MCF 10A (cell line): ENCODE data around the gene ADGRG7. TPM values are rescaled to one million over a fixed set of nuclear protein-coding genes. Genes with fewer than 3 reads are reported as not detected.

Experiments used
- BruUV-seq: library from RNA; stranded (reverse); fragments of 400-500 nt; replicated peaks from 2 replicates; lab custom pipeline; 2021; lab: Mats Ljungman, UMichigan
- CTCF ChIA-PET: fragments of 300-600 bp; sonication (Branson Sonifier 250); formaldehyde crosslinking; extraction: SDS; loops from one replicate; lab custom pipeline; 2021; ENCODE audit warnings: antibody characterized with exemption, inconsistent platforms; lab: Yijun Ruan, JAX
- POLR2A ChIA-PET: fragments of 300-600, 350-650 bp; sonication (Branson Sonifier 250); formaldehyde crosslinking; extraction: SDS; loops from one replicate; lab custom pipeline; 2020; ENCODE audit warnings: antibody characterized with exemption, inconsistent platforms; lab: Yijun Ruan, JAX
- DNase-seq: peaks from one replicate; pipeline ENCODE4 v3.0.0-alpha.2; 2018; ENCODE audit not compliant: unreplicated experiment
- H3K27ac Mint-ChIP-seq: one replicate; pipeline ENCODE4 v1.8.0; 2022; ENCODE audit warnings: mild to moderate bottlenecking, low read depth, mixed read lengths; ENCODE audit not compliant: unreplicated experiment
- H3K27me3 Mint-ChIP-seq: one replicate; pipeline ENCODE4 v1.8.0; 2022; ENCODE audit warnings: mixed read lengths; ENCODE audit not compliant: insufficient read depth, unreplicated experiment
- H3K36me3 Mint-ChIP-seq: one replicate; pipeline ENCODE4 v1.8.0; 2022; ENCODE audit warnings: mild to moderate bottlenecking, moderate library complexity, mixed read lengths; ENCODE audit not compliant: insufficient read depth, unreplicated experiment
- H3K4me1 Mint-ChIP-seq: one replicate; pipeline ENCODE4 v1.8.0; 2022; ENCODE audit warnings: mixed read lengths; ENCODE audit not compliant: insufficient read depth, unreplicated experiment
- H3K4me3 Mint-ChIP-seq: one replicate; pipeline ENCODE4 v1.8.0; 2022; ENCODE audit warnings: mild to moderate bottlenecking, moderate library complexity, mixed read lengths; ENCODE audit not compliant: unreplicated experiment
- H3K9me3 Mint-ChIP-seq: one replicate; pipeline ENCODE4 v1.8.0; 2022; ENCODE audit warnings: mixed read lengths; ENCODE audit not compliant: unreplicated experiment
- intact Hi-C: fragments of 100-400 bp; cut with micrococcal nuclease; formaldehyde crosslinking; loops from 2 replicates; pipeline ENCODE4 v1.14.1; 2022
- total RNA-seq: library from RNA; stranded (reverse); gene quantifications from 2 replicates; pipeline ENCODE4 v1.2.3, GENCODE V29; 2022
- TF ChIP-seq, protein P1 (sequence below): fragments of 200-600 bp; IDR thresholded peaks from one replicate; pipeline ENCODE4 v1.8.0; 2022; ENCODE audit warnings: antibody characterized with exemption, mild to moderate bottlenecking; ENCODE audit not compliant: unreplicated experiment

The ADGRG7 gene
- total RNA-seq, 1 experiment from 2014 or later, result not detected

DNA sequence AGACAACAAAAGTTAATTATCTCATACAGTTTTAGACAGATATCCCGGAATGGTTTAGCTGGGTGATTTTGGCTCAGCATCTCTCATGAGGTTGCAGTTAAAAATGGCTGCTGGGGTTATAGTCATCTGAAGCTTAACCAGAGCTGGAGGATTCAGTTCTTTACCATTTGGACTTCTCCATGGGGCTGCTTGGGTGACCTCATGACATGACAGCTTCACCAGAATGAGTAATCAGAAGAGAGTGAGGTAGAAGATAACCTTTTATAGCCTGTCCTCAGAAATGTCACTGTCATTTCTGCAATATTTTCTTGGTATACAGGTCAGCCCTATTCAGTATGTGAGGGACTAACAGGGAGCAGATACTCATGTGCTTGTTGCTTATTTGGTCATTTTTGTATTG, 130.8 kb downstream of the ADGRG7 start:
- TF ChIP-seq, protein P1, sequence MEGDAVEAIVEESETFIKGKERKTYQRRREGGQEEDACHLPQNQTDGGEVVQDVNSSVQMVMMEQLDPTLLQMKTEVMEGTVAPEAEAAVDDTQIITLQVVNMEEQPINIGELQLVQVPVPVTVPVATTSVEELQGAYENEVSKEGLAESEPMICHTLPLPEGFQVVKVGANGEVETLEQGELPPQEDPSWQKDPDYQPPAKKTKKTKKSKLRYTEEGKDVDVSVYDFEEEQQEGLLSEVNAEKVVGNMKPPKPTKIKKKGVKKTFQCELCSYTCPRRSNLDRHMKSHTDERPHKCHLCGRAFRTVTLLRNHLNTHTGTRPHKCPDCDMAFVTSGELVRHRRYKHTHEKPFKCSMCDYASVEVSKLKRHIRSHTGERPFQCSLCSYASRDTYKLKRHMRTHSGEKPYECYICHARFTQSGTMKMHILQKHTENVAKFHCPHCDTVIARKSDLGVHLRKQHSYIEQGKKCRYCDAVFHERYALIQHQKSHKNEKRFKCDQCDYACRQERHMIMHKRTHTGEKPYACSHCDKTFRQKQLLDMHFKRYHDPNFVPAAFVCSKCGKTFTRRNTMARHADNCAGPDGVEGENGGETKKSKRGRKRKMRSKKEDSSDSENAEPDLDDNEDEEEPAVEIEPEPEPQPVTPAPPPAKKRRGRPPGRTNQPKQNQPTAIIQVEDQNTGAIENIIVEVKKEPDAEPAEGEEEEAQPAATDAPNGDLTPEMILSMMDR, result no peak
- Mint-ChIP-seq H3K36me3 (peaks cover 83% of the 10 kb centered on the region), H3K4me1 (no peaks in the 10 kb centered on the region), H3K27me3 (no peaks in the 10 kb centered on the region), H3K9me3 (no peaks in the 10 kb centered on the region), H3K4me3 (no peak overlapping the region), H3K27ac (no peak overlapping the region)
- BruUV-seq, result no TSS peak
- intact Hi-C loops, result no loop called here
- ChIA-PET CTCF (interaction anchor here (0.6 to 3.2 kb wide), 8 partner anchors 13 to 456 kb away, joined by 3 to 11 read pairs (median 4); no protein-coding TSS in a partner anchor), POLR2A (interaction anchor here (0.8 to 1.1 kb wide), 2 partner anchors 8 to 15 kb away, joined by 3 to 4 read pairs; no protein-coding TSS in a partner anchor)
- no peak for DNase-seq

DNA sequence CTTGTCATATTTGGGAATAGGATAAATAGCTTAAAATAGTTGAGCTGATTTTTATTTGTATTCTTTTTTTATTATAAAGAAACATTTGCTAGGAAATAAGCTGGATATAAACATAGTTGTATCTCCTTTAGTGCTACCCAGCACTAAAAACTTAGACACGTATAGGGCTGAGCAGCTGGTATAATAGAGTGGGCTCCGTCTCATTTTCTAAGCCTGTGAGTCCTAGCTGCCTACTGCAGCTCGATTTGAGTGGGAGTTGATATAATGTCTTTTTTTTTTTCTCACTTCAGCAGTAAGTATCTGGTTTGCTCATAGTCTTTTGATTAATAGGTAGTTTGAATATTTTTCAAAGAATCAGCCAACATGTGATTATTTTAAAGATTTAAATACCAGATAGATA, 134.1 kb downstream of the ADGRG7 start:
- Mint-ChIP-seq H3K9me3 (no peaks in the 10 kb centered on the region), H3K4me3 (no peak overlapping the region), H3K4me1 (no peaks in the 10 kb centered on the region), H3K36me3 (peaks cover 85% of the 10 kb centered on the region), H3K27ac (no peak overlapping the region), H3K27me3 (no peaks in the 10 kb centered on the region)
- ChIA-PET CTCF (interaction anchor here (0.7 to 3.2 kb wide), 7 partner anchors 8 to 453 kb away, joined by 3 to 11 read pairs (median 6); no protein-coding TSS in a partner anchor), POLR2A (interaction anchor here (0.6 to 1.0 kb wide), 2 partner anchors 9 to 13 kb away, joined by 3 to 4 read pairs; no protein-coding TSS in a partner anchor)
- DNase-seq, result no peak
- BruUV-seq, result no TSS peak
- intact Hi-C loops, result no loop called here
- TF ChIP-seq, protein P1, result no peak

GRCh38 chr3:100744671-100745070, 135.3 kb downstream of the ADGRG7 start:
- Mint-ChIP-seq H3K4me1 (no peaks in the 10 kb centered on the region), H3K36me3 (peaks cover 90% of the 10 kb centered on the region), H3K27me3 (no peaks in the 10 kb centered on the region), H3K27ac (no peak overlapping the region), H3K9me3 (no peaks in the 10 kb centered on the region), H3K4me3 (no peak overlapping the region)
- POLR2A ChIA-PET, result interaction anchor here (1.0 kb wide), 1 partner anchor 8 kb away, joined by 4 read pairs; no protein-coding TSS in a partner anchor
- no TSS peak for BruUV-seq
- TF ChIP-seq, protein P1, result no peak
- intact Hi-C loops, result no loop called here
- CTCF ChIA-PET, result interaction anchor here (0.7 to 1.4 kb wide), 4 partner anchors 52 to 452 kb away, joined by 3 to 8 read pairs (median 4); no protein-coding TSS in a partner anchor
- DNase-seq, result no peak

Other genes with a start within 250 kb of the ADGRG7 start
- gene TOMM70, start 208.5 kb upstream of the ADGRG7 start, total RNA-seq, result 55.1 and 58.2 TPM in 2 replicates
- gene LNP1, start 208.1 kb upstream of the ADGRG7 start, total RNA-seq, result 1.2 and 1.7 TPM in 2 replicates
- gene TMEM45A, start 117.0 kb upstream of the ADGRG7 start, total RNA-seq, result 4.1 and 8.0 TPM in 2 replicates
- gene TFG, start 99.9 kb downstream of the ADGRG7 start, total RNA-seq, result 162 and 168 TPM in 2 replicates